PC-9 (cell line): Measurements from ENCODE around the gene UBE2L3. TPM values are rescaled to one million over a fixed set of nuclear protein-coding genes. Genes with fewer than 3 reads are reported as not detected.
"Not testable (repeated sequence)": the region's sequence is repeated elsewhere in the genome, so short reads cannot be mapped to it uniquely, and the experiment has no call there.

ENCODE experiments used
- BruUV-seq: library from RNA; stranded (reverse); fragments of 400-500 nt; replicated peaks from 2 replicates; lab custom pipeline; 2021; lab: Mats Ljungman, UMichigan
- CTCF ChIA-PET: fragments of 300-600 bp; sonication (Branson Sonifier 250); formaldehyde crosslinking; loops from one replicate; lab custom pipeline; 2022; ENCODE audit warnings: antibody characterized with exemption; lab: Charles Lee
- POLR2A ChIA-PET: fragments of 300-600 bp; sonication (Branson Sonifier 250); formaldehyde crosslinking; loops from one replicate; lab custom pipeline; 2022; ENCODE audit warnings: antibody characterized with exemption; ENCODE audit not compliant: unreplicated experiment; lab: Charles Lee
- DNase-seq, 2 experiments: peaks; one replicate each; pipeline versions ENCODE4 v3.0.0 to v3.0.0-alpha.2; 2015 to 2022; ENCODE audit warnings: mixed read lengths in 1 of 2
- H2AFZ ChIP-seq: fragments of 200-600 bp; sonication (generic); 2 replicates; pipeline ENCODE4 v1.8.1; 2017; ENCODE audit warnings: antibody characterized with exemption
- H3F3A ChIP-seq: fragments of 200-600 bp; sonication (generic); 2 replicates; pipeline ENCODE4 v1.8.1; 2017; ENCODE audit warnings: antibody characterized with exemption, mild to moderate bottlenecking, low read depth; ENCODE audit not compliant: insufficient read depth
- H3K27ac ChIP-seq: fragments of 200-600 bp; sonication (generic); 2 replicates; pipeline ENCODE4 v1.6.1; 2016; ENCODE audit warnings: mixed run types
- H3K27me3 ChIP-seq: fragments of 200-600 bp; sonication (generic); 2 replicates; pipeline ENCODE4 v1.6.1; 2016; ENCODE audit warnings: low read depth, mixed run types; ENCODE audit not compliant: insufficient read depth
- H3K36me3 ChIP-seq: fragments of 200-600 bp; sonication (generic); 2 replicates; pipeline ENCODE4 v1.6.1; 2016; ENCODE audit warnings: low read depth, mixed run types
- H3K4me1 ChIP-seq: fragments of 200-600 bp; sonication (generic); replicated peaks from 2 replicates; pipeline ENCODE4 v1.6.1; 2016; ENCODE audit warnings: mixed run types; ENCODE audit not compliant: insufficient read depth
- H3K4me2 ChIP-seq: fragments of 200-600 bp; sonication (generic); 2 replicates; pipeline ENCODE4 v1.6.1; 2017; ENCODE audit warnings: mixed run types
- H3K4me3 ChIP-seq: fragments of 200-600 bp; sonication (generic); 2 replicates; pipeline ENCODE4 v1.6.1; 2016; ENCODE audit warnings: mixed run types
- H3K79me2 ChIP-seq: fragments of 200-600 bp; sonication (generic); 2 replicates; pipeline ENCODE4 v1.6.1; 2017; ENCODE audit warnings: low read depth, mixed run types
- H3K9me2 ChIP-seq: fragments of 200-600 bp; sonication (generic); 2 replicates; pipeline ENCODE4 v1.8.1; 2017; ENCODE audit warnings: mild to moderate bottlenecking; ENCODE audit not compliant: insufficient read depth
- H3K9me3 ChIP-seq: fragments of 200-600 bp; sonication (generic); 2 replicates; pipeline ENCODE4 v1.8.1; 2016; ENCODE audit warnings: low read depth; ENCODE audit not compliant: insufficient read depth
- H4K20me1 ChIP-seq: fragments of 200-600 bp; sonication (generic); 2 replicates; pipeline ENCODE4 v1.8.1; 2017; ENCODE audit not compliant: insufficient read depth
- CTCF ChIP-seq: fragments of 200-600 bp; sonication (generic); conservative IDR thresholded peaks from 2 replicates; pipeline ENCODE4 v1.6.1; 2017; ENCODE audit warnings: mixed run types, antibody characterized with exemption, mild to moderate bottlenecking, moderate library complexity
- EZH2 ChIP-seq: fragments of 200-600 bp; sonication (generic); IDR thresholded peaks from 2 replicates; pipeline ENCODE4 v1.8.0; 2017; ENCODE audit warnings: antibody characterized with exemption, low read depth
- intact Hi-C: fragments of 100-400 bp; cut with micrococcal nuclease; formaldehyde crosslinking; loops from one replicate; pipeline ENCODE4 v1.10.0; 2022; ENCODE audit not compliant: unreplicated experiment
- total RNA-seq: library from RNA; stranded (reverse); gene quantifications from 2 replicates; pipeline ENCODE4 v1.2.3, GENCODE V29; 2021

The UBE2L3 gene
- total RNA-seq, 1 experiment from 2014 or later: 55.8 TPM

GRCh38 chr22:21563912-21564311 lies 3.6 kb upstream of the UBE2L3 start:
- Histone ChIP-seq H3K27ac (no peak overlapping the region), H3K79me2 (peaks cover 13% of the 10 kb centered on the region), H3K36me3 (no peaks in the 10 kb centered on the region), H4K20me1 (peaks cover 3% of the 10 kb centered on the region; the same call in 1 of the 2 replicates), H3K4me1 (0 out of 2 replicates have a peak, but pooled peaks cover 3% of the 10 kb centered on the region), H2AFZ (no peak overlapping the region), H3K4me2 (no peak overlapping the region), H3K27me3 (no peaks in the 10 kb centered on the region), H3K9me3 (no peaks in the 10 kb centered on the region), H3K4me3 (no peak overlapping the region), H3K9me2 (no peaks in the 10 kb centered on the region), H3F3A (no peaks in the 10 kb centered on the region)
- no TSS peak for BruUV-seq
- no peak for TF ChIP-seq CTCF
- TF ChIP-seq EZH2: no peak
- DNase-seq: no peak
- CTCF ChIA-PET: no interaction called here
- POLR2A ChIA-PET: no interaction called here
- intact Hi-C loops: no loop called here

GRCh38 chr22:21564411-21564810 lies 3.1 kb upstream of the UBE2L3 start:
- no peaks in the 10 kb centered on the region for H3K9me3 ChIP-seq
- H4K20me1 ChIP-seq: peaks cover 8% of the 10 kb centered on the region
- BruUV-seq: no TSS peak
- no peaks in the 10 kb centered on the region for H3F3A ChIP-seq
- ChIA-PET CTCF (no interaction called here), POLR2A (no interaction called here)
- TF ChIP-seq EZH2 (no peak), CTCF (no peak)
- no peak overlapping the region for H2AFZ ChIP-seq
- no peak overlapping the region for H3K4me3 ChIP-seq
- H3K27ac ChIP-seq: no peak overlapping the region
- no peaks in the 10 kb centered on the region for H3K36me3 ChIP-seq
- H3K4me1 ChIP-seq: peaks cover 8% of the 10 kb centered on the region
- H3K27me3 ChIP-seq: no peaks in the 10 kb centered on the region
- H3K4me2 ChIP-seq: no peak overlapping the region
- DNase-seq: no peak
- intact Hi-C loops: no loop called here
- H3K9me2 ChIP-seq: no peaks in the 10 kb centered on the region
- peaks cover 18% of the 10 kb centered on the region for H3K79me2 ChIP-seq

- no peaks in the 10 kb centered on the region for H3K27me3 ChIP-seq
- no peaks in the 10 kb centered on the region for H3K36me3 ChIP-seq
- H4K20me1 ChIP-seq: peaks cover 49% of the 10 kb centered on the region
- H3K4me2 ChIP-seq: peak overlapping the region; percentile 95
- POLR2A ChIA-PET: no interaction called here
- peak overlapping the region; percentile 83 for H3K4me3 ChIP-seq
- CTCF ChIA-PET: no interaction called here
- TF ChIP-seq CTCF (no peak), EZH2 (no peak)
- no peaks in the 10 kb centered on the region for H3F3A ChIP-seq
- BruUV-seq: TSS peak; percentile 35
- H3K9me2 ChIP-seq: no peaks in the 10 kb centered on the region
- no peaks in the 10 kb centered on the region for H3K9me3 ChIP-seq
- peak overlapping the region; percentile 64; the same call in 1 of the 2 replicates for H3K27ac ChIP-seq
- DNase-seq: no peak
- intact Hi-C loops: no loop called here
- H2AFZ ChIP-seq: peak overlapping the region; percentile 76; the same call in 1 of the 2 replicates
- peaks cover 15% of the 10 kb centered on the region for H3K4me1 ChIP-seq
- H3K79me2 ChIP-seq: peaks cover 59% of the 10 kb centered on the region
Observed at GRCh38 chr22:21568347-21569075, 997 bp downstream of the UBE2L3 start.

DNA sequence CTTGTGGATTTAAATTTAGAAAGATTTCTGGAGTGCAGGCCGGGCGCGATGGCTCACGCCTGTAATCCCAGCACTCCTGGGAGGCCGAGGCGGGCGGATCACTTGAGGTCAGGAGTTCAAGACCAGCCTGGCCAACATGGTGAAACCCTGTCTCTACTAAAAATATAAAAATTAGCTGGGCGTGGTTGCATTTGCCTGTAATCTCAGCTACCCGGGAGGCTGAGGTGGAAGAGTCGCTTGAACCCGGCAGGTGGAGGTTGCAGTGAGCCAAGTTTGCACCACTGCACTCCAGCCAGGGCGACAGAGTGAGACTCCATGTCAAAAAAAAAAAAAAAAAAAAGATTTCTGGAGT lies 1.5 kb downstream of the UBE2L3 start:
- H3F3A ChIP-seq, H3K27me3 ChIP-seq, DNase-seq, CTCF ChIA-PET, H2AFZ ChIP-seq, POLR2A ChIA-PET, H3K27ac ChIP-seq, H3K9me3 ChIP-seq, H3K36me3 ChIP-seq, BruUV-seq, H3K9me2 ChIP-seq, intact Hi-C loops: not testable (repeated sequence)
- Histone ChIP-seq H3K4me3 (peak overlapping the region; percentile 83; the same call in 1 of the 2 replicates), H4K20me1 (peaks cover 54% of the 10 kb centered on the region), H3K4me2 (peak overlapping the region; percentile 95), H3K4me1 (peaks cover 20% of the 10 kb centered on the region), H3K79me2 (peaks cover 65% of the 10 kb centered on the region)
